ENCODE data around the gene HAT1.

The HAT1 gene

GRCh38 chr2:171909266-171909665, 13.0 kb upstream of the HAT1 start:
- no peak for DNase-seq (ENCODE audit: low read depth, low spot score)
- no peak overlapping the region for H3K4me3 ChIP-seq (ENCODE audit: low read depth, low read length)
- TF ChIP-seq CTCF (IDR thresholded peaks at IDR 0.05; ENCODE audit: insufficient read depth, low read length, missing control alignments) = no peak
- CTCF ChIA-PET = no interaction called here
- POLR2A ChIA-PET = interaction anchor here (0.6 kb wide), 1 partner anchor 66 kb away, joined by 5 read pairs; no protein-coding TSS in a partner anchor

- DNase-seq (ENCODE audit: low read depth, low spot score) = no peak
- ChIA-PET POLR2A (no interaction called here), CTCF (no interaction called here)
- no peak for TF ChIP-seq CTCF (IDR thresholded peaks at IDR 0.05; ENCODE audit: insufficient read depth, low read length, missing control alignments)
- no peak overlapping the region for H3K4me3 ChIP-seq (ENCODE audit: low read depth, low read length)
Measured at GRCh38 chr2:171910494-171910893, 11.8 kb upstream of the HAT1 start.

- H3K4me3 ChIP-seq (ENCODE audit: low read depth, low read length) = no peak overlapping the region
- ChIA-PET POLR2A (interaction anchor here (1.1 kb wide), 1 partner anchor 181 kb away, joined by 3 read pairs; no protein-coding TSS in a partner anchor), CTCF (no interaction called here)
- DNase-seq (ENCODE audit: low read depth, low spot score) = no peak
- TF ChIP-seq CTCF (IDR thresholded peaks at IDR 0.05; ENCODE audit: insufficient read depth, low read length, missing control alignments) = no peak
Measured at GRCh38 chr2:171913517-171913916, 8.7 kb upstream of the HAT1 start.

GRCh38 chr2:171919453-171919852, 2.8 kb upstream of the HAT1 start:
- ChIA-PET POLR2A (no interaction called here), CTCF (no interaction called here)
- DNase-seq (ENCODE audit: low read depth, low spot score) = no peak
- no peak overlapping the region for H3K4me3 ChIP-seq (ENCODE audit: low read depth, low read length)
- TF ChIP-seq CTCF (IDR thresholded peaks at IDR 0.05; ENCODE audit: insufficient read depth, low read length, missing control alignments) = no peak

GRCh38 chr2:171921970-171922229, 361 bp upstream of the HAT1 start:
- ChIA-PET CTCF (interaction anchor here (0.6 to 2.5 kb wide), 4 partner anchors 76 to 215 kb away, joined by 3 to 21 read pairs (median 6); no protein-coding TSS in a partner anchor), POLR2A (interaction anchor here (1.0 to 1.5 kb wide), 3 partner anchors 28 to 166 kb away, joined by 3 to 5 read pairs (median 3); partner anchors contain the start of gene SLC25A12)
- no peak for DNase-seq (ENCODE audit: low read depth, low spot score)
- peak overlapping the region; percentile 47 for H3K4me3 ChIP-seq (ENCODE audit: low read depth, low read length)
- TF ChIP-seq CTCF (IDR thresholded peaks at IDR 0.05; ENCODE audit: insufficient read depth, low read length, missing control alignments) = no peak

- no peak for DNase-seq (ENCODE audit: low read depth, low spot score)
- no peak for TF ChIP-seq CTCF (IDR thresholded peaks at IDR 0.05; ENCODE audit: insufficient read depth, low read length, missing control alignments)
- peak overlapping the region; percentile 88 for H3K4me3 ChIP-seq (ENCODE audit: low read depth, low read length)
- CTCF ChIA-PET = interaction anchor here (0.6 to 2.8 kb wide), 7 partner anchors 16 to 217 kb away, joined by 3 to 21 read pairs (median 4); no protein-coding TSS in a partner anchor
- POLR2A ChIA-PET = interaction anchor here (0.8 to 1.5 kb wide), 3 partner anchors 29 to 164 kb away, joined by 3 to 5 read pairs (median 3); partner anchors contain the start of genes DLX1 and SLC25A12
Measured at GRCh38 chr2:171923206-171923605, 945 bp downstream of the HAT1 start.

All from AG04449 (cell line).